Measurements from ENCODE around the gene FAM219A.

FAM219A gene

DNA sequence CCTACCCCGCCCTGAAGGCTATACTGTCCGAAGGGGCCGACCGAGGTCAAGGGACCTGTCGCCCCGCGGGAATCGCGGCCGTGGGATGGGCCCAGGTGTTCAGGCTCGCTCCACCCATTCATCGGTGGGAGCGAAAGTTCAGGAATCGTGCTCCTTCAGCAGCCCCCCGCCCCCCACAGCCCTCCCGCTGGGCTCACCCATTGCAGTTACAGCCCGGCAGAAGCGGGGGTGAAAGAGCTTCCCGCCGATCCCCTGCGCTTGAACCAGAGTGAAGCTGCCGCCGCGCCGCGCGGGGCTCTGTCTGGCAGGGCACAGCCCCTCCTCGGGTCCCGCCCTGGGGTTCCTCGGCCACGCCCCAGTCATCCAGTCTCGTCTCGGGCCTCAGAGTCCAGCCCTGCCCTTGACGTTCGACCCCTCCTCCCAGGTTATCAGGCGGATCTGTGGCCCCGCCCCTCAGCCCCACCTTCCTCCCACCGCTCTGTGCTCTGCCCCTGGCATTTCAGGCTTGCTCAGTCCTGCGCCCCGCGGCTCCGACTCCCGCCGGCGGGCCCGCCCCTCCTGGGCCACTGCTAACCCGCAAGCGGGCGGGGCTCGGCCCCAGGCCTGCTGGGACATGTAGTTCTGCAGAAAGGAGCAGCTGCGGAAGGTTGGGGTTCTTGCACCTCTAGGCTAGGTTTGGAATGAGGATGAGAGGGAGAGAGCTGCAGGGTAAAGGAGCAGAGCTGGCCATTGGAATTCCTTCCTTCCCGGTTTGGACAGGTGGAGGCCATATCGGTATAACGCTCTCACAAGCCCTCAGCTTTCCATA is 81.6 kb downstream of the FAM219A start, which contains the start of gene MYORG:
Gene MYORG (minus strand): TSS at position 303 of the 808 bp plus-strand sequence. CDS start 3,955 bp downstream, outside the sequence.
- peaks cover 24 to 62% (median 57%) of the 10 kb centered on the region in 10 experiments for H3K4me1 ChIP-seq
- H4K20me1 ChIP-seq: peaks cover 0 to 7% (median 0%) of the 10 kb centered on the region in 11 experiments; a peak in 2 of 22 replicates
- peaks cover under 1 to 12% (median 7%) of the 10 kb centered on the region in 11 experiments; a peak in 19 of 22 replicates for H3K36me3 ChIP-seq
- peak within 1 kb of the TSS; percentile 59 to 80 (median 77) for H3K9ac ChIP-seq
- H3K4me2 ChIP-seq: peak within 1 kb of the TSS; percentile 88 to 99 (median 95)
- H3K27ac ChIP-seq: peak within 1 kb of the TSS in 8 of 11 experiments; percentile 9 to 60 (median 48); a peak in 13 of 22 replicates
- no peak for TF ChIP-seq Cebpa-rat (IDR thresholded peaks at IDR 0.05)
- peaks cover 0 to 7% (median 0%) of the 10 kb centered on the region in 11 experiments; a peak in 4 of 22 replicates for H3K27me3 ChIP-seq
- H3K9me3 ChIP-seq (replicated peaks in 1 of 11): peaks cover 2 to 12% (median 10%) of the 10 kb centered on the region in 11 experiments; a peak in 21 of 22 replicates
- H3K4me3 ChIP-seq: peak within 1 kb of the TSS; percentile 65 to 81 (median 70)

DNA sequence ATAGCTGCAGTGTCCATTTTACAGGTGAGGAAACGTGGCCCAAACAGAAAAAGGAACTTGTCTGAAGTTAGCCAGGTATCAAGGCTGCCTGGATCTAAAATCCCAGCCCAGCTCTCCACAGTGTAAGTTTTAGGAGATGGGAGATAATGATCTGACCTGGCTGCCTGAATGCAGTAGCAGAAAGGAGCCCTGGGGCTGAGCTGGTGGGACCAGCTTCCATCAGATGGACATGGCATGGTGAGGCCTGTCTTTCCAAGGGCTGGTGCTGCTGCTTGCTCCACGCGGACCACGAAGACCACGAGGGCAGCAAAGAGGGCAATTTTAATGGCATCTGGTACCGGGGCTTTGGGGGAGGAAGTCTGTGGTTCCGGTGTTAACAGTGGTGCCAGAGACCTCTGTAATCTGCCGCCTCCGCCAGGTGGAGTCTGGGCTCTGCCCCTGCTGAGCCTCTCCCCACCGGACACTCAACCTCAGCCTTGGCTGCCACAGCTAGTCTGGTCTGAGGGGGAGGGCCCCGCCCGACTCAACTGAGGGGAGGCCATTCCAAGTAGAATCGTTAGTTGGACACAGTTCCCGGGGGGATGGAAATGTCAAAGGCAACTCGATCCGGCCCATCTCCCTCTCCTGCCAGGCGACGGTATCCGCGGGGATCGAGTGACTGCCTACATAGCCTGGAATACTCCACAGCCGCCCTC is 82.3 kb downstream of the FAM219A start:
- H4K20me1 ChIP-seq: peaks cover 0 to 7% (median 0%) of the 10 kb centered on the region in 11 experiments; a peak in 2 of 22 replicates
- H3K36me3 ChIP-seq: peaks cover 8 to 19% (median 14%) of the 10 kb centered on the region in 11 experiments; a peak in 21 of 22 replicates
- peaks cover 0 to 2% (median 0%) of the 10 kb centered on the region in 11 experiments; a peak in 4 of 22 replicates for H3K27me3 ChIP-seq
- H3K27ac ChIP-seq: peak overlapping the region in 7 of 11 experiments; percentile 29 to 60 (median 47); a peak in 11 of 22 replicates
- no peak for TF ChIP-seq Cebpa-rat (IDR thresholded peaks at IDR 0.05)
- peak overlapping the region; percentile 59 to 80 (median 77) for H3K9ac ChIP-seq
- H3K4me1 ChIP-seq: peaks cover 24 to 58% (median 53%) of the 10 kb centered on the region in 10 experiments
- peak overlapping the region; percentile 88 to 99 (median 95) for H3K4me2 ChIP-seq
- peak overlapping the region; percentile 65 to 81 (median 70) for H3K4me3 ChIP-seq
- peaks cover 10 to 19% (median 17%) of the 10 kb centered on the region in 11 experiments for H3K9me3 ChIP-seq (replicated peaks in 1 of 11)

DNA sequence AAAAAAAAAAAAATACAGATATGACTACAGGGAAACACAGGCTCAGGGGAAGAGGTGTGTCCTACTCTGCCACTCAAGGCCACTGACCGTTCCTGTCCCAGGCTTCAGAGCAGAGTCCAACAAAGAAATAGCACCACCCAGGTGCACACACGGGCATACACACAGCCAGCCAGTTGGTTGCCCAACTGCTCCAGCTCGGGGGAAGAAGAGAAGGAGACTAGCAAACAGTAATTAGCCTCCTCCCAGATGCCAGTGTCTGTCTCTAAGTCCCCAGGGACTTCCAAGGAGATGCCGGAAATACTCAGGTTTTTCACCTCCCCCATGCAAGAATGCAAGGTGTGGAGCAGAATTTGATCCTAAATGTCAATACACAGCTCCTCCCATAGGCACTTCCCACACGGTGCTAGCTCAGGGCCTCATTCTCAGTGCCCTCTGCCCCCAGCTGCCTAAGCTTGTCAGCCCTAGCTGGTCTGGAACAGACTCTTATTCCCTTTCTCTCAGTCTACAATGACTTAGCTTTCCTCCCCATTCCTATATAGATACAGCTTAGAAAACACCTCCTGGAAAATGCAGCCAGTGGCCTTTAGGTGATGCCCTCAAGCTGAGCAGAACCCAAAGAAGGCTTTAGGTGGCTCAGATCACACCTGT is 83.3 kb downstream of the FAM219A start:
- H4K20me1 ChIP-seq: peaks cover 0 to 7% (median 0%) of the 10 kb centered on the region in 11 experiments; a peak in 2 of 22 replicates
- H3K4me2 ChIP-seq: peak overlapping the region; percentile 9 to 99 (median 95); a peak in 19 of 22 replicates
- no peak overlapping the region for H3K9ac ChIP-seq
- TF ChIP-seq Cebpa-rat (IDR thresholded peaks at IDR 0.05): no peak
- no peak overlapping the region for H3K4me3 ChIP-seq
- H3K9me3 ChIP-seq (replicated peaks in 1 of 11): peaks cover 15 to 29% (median 25%) of the 10 kb centered on the region in 11 experiments
- peaks cover 12 to 30% (median 24%) of the 10 kb centered on the region in 11 experiments; a peak in 21 of 22 replicates for H3K36me3 ChIP-seq
- peaks cover 19 to 50% (median 44%) of the 10 kb centered on the region in 10 experiments for H3K4me1 ChIP-seq
- H3K27me3 ChIP-seq: no peaks in the 10 kb centered on the region; a peak in 1 of 22 replicates
- no peak overlapping the region for H3K27ac ChIP-seq

DNA sequence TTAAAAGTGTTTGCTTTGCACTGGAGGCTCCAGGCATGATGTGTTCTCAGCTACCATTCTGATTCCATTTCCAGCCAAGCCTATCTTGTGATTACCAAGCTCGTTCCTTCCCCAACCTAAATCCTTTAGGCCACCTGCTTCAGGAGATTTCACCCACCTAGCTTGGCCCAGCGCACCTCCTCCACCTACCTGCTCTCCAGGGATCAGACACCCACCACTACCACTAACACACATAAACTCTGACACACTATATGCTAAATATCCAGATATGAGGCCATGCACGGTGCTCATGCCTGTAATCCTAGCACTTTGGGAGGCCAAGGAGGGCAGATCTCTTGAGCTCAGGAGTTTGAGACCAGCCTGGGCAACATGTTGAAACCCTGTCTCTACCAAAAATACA is 84.0 kb downstream of the FAM219A start:
- no peak overlapping the region for H3K9ac ChIP-seq
- H3K4me2 ChIP-seq: peak overlapping the region in 2 of 11 experiments; percentile 91 to 98; a peak in 2 of 22 replicates
- no peaks in the 10 kb centered on the region for H3K27me3 ChIP-seq
- TF ChIP-seq Cebpa-rat (IDR thresholded peaks at IDR 0.05): no peak
- no peak overlapping the region for H3K4me3 ChIP-seq
- H3K27ac ChIP-seq: no peak overlapping the region
- peaks cover 12 to 35% (median 24%) of the 10 kb centered on the region in 11 experiments; a peak in 21 of 22 replicates for H3K36me3 ChIP-seq
- peaks cover 13 to 43% (median 37%) of the 10 kb centered on the region in 10 experiments; a peak in 19 of 20 replicates for H3K4me1 ChIP-seq
- peaks cover 15 to 32% (median 26%) of the 10 kb centered on the region in 11 experiments for H3K9me3 ChIP-seq (replicated peaks in 1 of 11)
- H4K20me1 ChIP-seq: peaks cover 0 to 7% (median 0%) of the 10 kb centered on the region in 11 experiments; a peak in 2 of 22 replicates

DNA sequence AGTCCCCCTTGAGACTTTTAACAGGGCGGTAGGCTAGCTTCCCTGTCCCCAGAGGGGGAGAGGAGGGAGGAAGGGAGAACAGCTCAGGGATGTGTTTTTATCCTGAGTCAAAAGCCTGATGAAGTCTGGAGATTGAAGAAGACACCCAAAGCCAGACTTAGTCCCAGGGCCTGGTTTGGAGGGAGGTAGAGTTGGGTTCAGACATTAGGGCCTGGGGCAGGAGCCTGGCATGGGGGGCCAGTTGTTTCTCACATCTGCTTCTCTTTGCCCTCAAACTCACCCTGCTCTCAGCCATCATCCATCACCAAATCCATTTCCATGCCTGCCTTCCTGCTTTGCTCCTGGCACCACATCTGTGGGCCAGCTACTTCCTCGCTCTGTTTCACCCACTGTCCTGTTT is 84.6 kb downstream of the FAM219A start:
- no peak for TF ChIP-seq Cebpa-rat (IDR thresholded peaks at IDR 0.05)
- H3K9ac ChIP-seq: no peak overlapping the region
- peaks cover 12 to 40% (median 24%) of the 10 kb centered on the region in 11 experiments; a peak in 21 of 22 replicates for H3K36me3 ChIP-seq
- H3K4me3 ChIP-seq: no peak overlapping the region
- H4K20me1 ChIP-seq: peaks cover 0 to 6% (median 0%) of the 10 kb centered on the region in 11 experiments; a peak in 2 of 22 replicates
- no peaks in the 10 kb centered on the region for H3K27me3 ChIP-seq
- H3K9me3 ChIP-seq (replicated peaks in 1 of 11): peaks cover 16 to 37% (median 28%) of the 10 kb centered on the region in 11 experiments
- H3K4me2 ChIP-seq: no peak overlapping the region
- peaks cover 13 to 37% (median 31%) of the 10 kb centered on the region in 10 experiments; a peak in 19 of 20 replicates for H3K4me1 ChIP-seq
- no peak overlapping the region for H3K27ac ChIP-seq

DNA sequence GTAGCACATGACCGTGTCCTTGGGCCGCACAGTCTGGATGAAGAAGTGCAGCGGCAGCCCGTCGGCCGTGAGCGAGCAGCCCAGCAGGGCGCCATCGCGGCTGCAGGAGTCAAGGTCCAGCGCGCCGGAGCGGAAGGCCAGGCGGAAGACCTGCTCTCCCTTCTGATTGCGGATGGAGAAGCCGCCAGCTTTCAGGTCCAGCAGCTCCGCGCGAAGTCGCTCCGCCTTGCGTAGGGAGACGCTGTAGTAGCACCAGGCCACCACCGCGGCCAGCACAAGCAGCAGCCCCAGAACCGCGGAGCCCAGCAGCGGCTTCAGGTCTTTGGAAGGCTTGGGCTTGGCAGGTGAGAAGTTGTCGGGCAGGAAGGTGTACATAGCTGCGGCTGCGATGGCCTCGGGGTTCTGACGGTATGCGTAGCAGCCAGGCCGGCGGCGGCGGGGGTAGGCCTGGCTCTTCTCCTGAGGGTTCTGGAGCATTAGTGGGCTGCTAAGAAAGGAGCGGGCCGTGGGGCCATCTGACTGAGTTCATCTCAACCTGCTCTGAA is 85.8 kb downstream of the FAM219A start:
- TF ChIP-seq Cebpa-rat (IDR thresholded peaks at IDR 0.05): no peak
- Histone ChIP-seq H3K27ac (no peak overlapping the region), H4K20me1 (peaks cover 0 to 6% (median 0%) of the 10 kb centered on the region in 11 experiments; a peak in 2 of 22 replicates), H3K9me3 (replicated peaks in 1 of 11) (peaks cover 29 to 49% (median 39%) of the 10 kb centered on the region in 11 experiments), H3K36me3 (peaks cover 18 to 51% (median 31%) of the 10 kb centered on the region in 11 experiments; a peak in 21 of 22 replicates), H3K4me1 (peaks cover 13 to 31% (median 25%) of the 10 kb centered on the region in 10 experiments; a peak in 19 of 20 replicates), H3K4me2 (no peak overlapping the region), H3K9ac (no peak overlapping the region), H3K27me3 (no peaks in the 10 kb centered on the region), H3K4me3 (no peak overlapping the region)

DNA sequence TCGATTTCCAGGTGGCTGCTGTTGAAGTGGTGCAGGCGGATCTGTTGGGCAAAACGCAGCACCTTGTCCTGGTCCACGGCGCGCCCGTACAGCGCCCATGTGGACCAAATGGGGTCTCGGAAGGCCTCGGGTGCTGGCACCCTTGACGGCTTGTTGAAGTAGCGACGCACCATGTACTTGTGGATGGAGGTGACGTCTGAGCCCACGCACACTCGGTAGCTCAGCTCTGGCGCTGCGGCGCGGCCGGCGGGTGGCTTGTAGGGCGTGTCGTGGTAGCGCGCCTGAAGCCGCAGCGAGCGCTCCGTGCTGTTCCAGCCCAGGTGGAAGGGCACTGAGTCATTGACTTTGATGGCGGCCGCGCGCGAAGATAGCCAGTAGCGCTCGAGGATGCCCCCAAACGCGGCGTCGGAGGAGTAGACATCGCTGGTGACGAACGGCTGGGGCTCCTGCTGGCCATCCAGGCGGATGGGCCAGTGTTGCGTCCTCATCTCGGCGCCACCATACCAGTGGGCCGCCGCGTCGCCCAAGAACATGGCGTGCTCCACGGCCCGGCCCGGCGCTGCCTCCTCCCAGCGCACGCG is 86.4 kb downstream of the FAM219A start:
- no peaks in the 10 kb centered on the region for H3K27me3 ChIP-seq
- peaks cover 18 to 51% (median 33%) of the 10 kb centered on the region in 11 experiments; a peak in 21 of 22 replicates for H3K36me3 ChIP-seq

More for the DNA sequence above, 86.4 kb downstream of the FAM219A start:
- no peak for TF ChIP-seq Cebpa-rat (IDR thresholded peaks at IDR 0.05)
- H3K9ac ChIP-seq: no peak overlapping the region
- peaks cover 0 to 6% (median 0%) of the 10 kb centered on the region in 11 experiments; a peak in 2 of 22 replicates for H4K20me1 ChIP-seq
- H3K4me1 ChIP-seq: peaks cover 13 to 26% (median 19%) of the 10 kb centered on the region in 10 experiments; a peak in 19 of 20 replicates
- no peak overlapping the region for H3K27ac ChIP-seq
- no peak overlapping the region for H3K4me3 ChIP-seq
- peaks cover 34 to 53% (median 45%) of the 10 kb centered on the region in 11 experiments for H3K9me3 ChIP-seq (replicated peaks in 1 of 11)
- no peak overlapping the region for H3K4me2 ChIP-seq

All from BLaER1 treated with 17β-estradiol and CSF1 and Interleukin-3, amounts not matched to agents 10 nM and 100 nM (cell line).